Tibial nerve (tissue), 4 donors: ENCODE data around the gene SNAP47. TPM values are rescaled to one million over a fixed set of nuclear protein-coding genes. Genes with fewer than 3 reads are reported as not detected.

Source experiments
- DNase-seq, 2 donors: peaks; one replicate each; pipeline ENCODE4 v3.0.0-alpha.2; 2019; ENCODE audit warnings: low spot score in 2 of 2
- H3K27ac ChIP-seq, 4 donors: fragments of 200-600 bp; sonication (generic) in 3 of 4; one replicate each; pipeline ENCODE4 v1.5.1; 2017 to 2019; ENCODE audit warnings: mild to moderate bottlenecking in 1 of 4
- H3K27me3 ChIP-seq, 2 donors: fragments of 200-600 bp; sonication (generic) in 1 of 2; one replicate each; pipeline versions ENCODE4 v1.5.1 to v1.6.0; 2017 to 2019
- H3K36me3 ChIP-seq, 3 donors: fragments of 200-600 bp; sonication (generic); one replicate each; pipeline ENCODE4 v1.5.1; 2018 to 2019
- H3K4me1 ChIP-seq, 4 donors: fragments of 200-600 bp; sonication (generic) in 3 of 4; one replicate each; pipeline ENCODE4 v1.5.1; 2017 to 2019
- H3K4me3 ChIP-seq, 4 donors: fragments of 200-600 bp; sonication (generic) in 3 of 4; one replicate each; pipeline ENCODE4 v1.5.1; 2017 to 2019; ENCODE audit warnings: mild to moderate bottlenecking in 1 of 4, moderate library complexity in 1 of 4
- H3K9me3 ChIP-seq, 4 donors: fragments of 200-600 bp; sonication (generic) in 3 of 4; one replicate each; pipeline ENCODE4 v1.5.1; 2017 to 2019
- EP300 ChIP-seq, 2 donors: sonication (generic); formaldehyde crosslinking; IDR thresholded peaks; one replicate each; pipeline ENCODE4 v1.6.1; 2017; ENCODE audit warnings: antibody characterized with exemption in 2 of 2, mild to moderate bottlenecking in 1 of 2
- POLR2A ChIP-seq, 2 donors: fragments of 450-650 bp; IDR thresholded peaks; one replicate each; pipeline ENCODE4 v1.6.1; 2017; ENCODE audit warnings: antibody characterized with exemption in 2 of 2, mild to moderate bottlenecking in 2 of 2, moderate library complexity in 2 of 2
- WGBS, 2 donors: methylation state at CpG; one replicate each; pipeline ENCODE4 v1.1.5; 2018; 5-methylcytosine and 5-hydroxymethylcytosine counted together
- total RNA-seq, 4 donors: library from RNA; depleted of rRNA; stranded (reverse); fragments of >200 nt; gene quantifications; one replicate each; pipeline ENCODE4 v1.1.0, GENCODE V29; 2016
- TF ChIP-seq, protein P1 (sequence below), 5 experiments: fragments of 200-600 bp in 3 of 5; fragments of 450-650 bp in 2 of 5; sonication (generic) in 3 of 5; IDR thresholded peaks; one replicate each; pipeline ENCODE4 v1.5.1; 2016 to 2019; ENCODE audit warnings: antibody characterized with exemption in 5 of 5, mild to moderate bottlenecking in 3 of 5, moderate library complexity in 2 of 5

The SNAP47 gene
- total RNA-seq, 4 donors from 2014 or later, result 49.4 to 69.9 (median 62.8) TPM

DNA sequence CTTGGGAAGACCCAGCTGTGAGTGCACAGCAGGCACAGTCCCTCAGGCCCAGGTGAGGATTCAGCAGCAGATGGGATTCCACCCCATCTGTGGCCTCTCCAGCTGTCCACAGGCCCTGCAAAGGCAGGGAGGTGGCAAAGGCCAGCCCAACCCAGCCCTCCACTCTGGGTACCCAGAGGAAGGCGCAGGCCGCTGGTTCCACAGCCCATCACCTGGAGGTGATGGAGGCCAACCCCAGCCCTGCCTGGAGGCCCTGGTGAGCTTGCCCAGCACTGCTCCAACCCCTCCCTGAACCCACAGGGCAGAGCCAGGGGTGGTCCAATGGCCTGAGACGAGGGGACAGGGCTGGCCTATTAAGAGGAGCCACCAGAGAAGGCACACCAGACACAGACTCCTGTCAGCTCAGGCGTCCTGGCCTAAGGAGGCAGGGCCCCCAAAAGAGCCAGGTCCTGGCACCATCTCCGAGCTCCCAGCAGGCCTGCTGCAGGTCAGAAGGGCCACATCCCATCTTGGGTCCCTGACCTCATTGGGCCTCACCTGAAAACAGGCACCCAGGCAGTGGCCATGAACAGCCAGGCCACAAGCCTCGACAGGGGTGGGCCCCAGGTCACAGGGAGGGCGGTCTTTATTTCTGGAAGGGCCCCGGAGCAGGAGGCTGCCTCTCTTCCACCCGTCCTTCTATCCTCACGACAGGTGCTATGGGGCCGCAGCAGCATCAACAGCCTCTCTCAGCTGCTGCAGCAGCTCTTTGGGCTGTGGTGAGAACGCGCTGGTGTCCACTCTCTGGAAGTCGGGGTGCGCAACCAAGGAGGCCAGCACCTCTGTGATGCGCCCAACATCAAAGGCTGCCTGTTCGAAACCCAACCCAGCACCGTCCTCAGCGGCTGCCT, 3.3 kb upstream of the SNAP47 start:
- Histone ChIP-seq H3K9me3 (no peaks in the 10 kb centered on the region), H3K36me3 (peaks cover 0 to 33% (median 0%) of the 10 kb centered on the region in 3 donors), H3K4me3 (no peak overlapping the region), H3K4me1 (peaks cover 0 to 62% (median 34%) of the 10 kb centered on the region in 4 donors), H3K27me3 (no peaks in the 10 kb centered on the region), H3K27ac (peak overlapping the region in 1 of 4 donors; percentile 80)
- DNase-seq, result no peak
- 95 to 96% methylated on average over 15 to 19 of the region's 19 CpGs for WGBS, 2 donors
- TF ChIP-seq EP300 (IDR thresholded peaks at IDR 0.05) (no peak), POLR2A (IDR thresholded peaks at IDR 0.05) (no peak)
- TF ChIP-seq, protein P1, sequence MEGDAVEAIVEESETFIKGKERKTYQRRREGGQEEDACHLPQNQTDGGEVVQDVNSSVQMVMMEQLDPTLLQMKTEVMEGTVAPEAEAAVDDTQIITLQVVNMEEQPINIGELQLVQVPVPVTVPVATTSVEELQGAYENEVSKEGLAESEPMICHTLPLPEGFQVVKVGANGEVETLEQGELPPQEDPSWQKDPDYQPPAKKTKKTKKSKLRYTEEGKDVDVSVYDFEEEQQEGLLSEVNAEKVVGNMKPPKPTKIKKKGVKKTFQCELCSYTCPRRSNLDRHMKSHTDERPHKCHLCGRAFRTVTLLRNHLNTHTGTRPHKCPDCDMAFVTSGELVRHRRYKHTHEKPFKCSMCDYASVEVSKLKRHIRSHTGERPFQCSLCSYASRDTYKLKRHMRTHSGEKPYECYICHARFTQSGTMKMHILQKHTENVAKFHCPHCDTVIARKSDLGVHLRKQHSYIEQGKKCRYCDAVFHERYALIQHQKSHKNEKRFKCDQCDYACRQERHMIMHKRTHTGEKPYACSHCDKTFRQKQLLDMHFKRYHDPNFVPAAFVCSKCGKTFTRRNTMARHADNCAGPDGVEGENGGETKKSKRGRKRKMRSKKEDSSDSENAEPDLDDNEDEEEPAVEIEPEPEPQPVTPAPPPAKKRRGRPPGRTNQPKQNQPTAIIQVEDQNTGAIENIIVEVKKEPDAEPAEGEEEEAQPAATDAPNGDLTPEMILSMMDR (IDR thresholded peaks at IDR 0.05), result no peak

DNA sequence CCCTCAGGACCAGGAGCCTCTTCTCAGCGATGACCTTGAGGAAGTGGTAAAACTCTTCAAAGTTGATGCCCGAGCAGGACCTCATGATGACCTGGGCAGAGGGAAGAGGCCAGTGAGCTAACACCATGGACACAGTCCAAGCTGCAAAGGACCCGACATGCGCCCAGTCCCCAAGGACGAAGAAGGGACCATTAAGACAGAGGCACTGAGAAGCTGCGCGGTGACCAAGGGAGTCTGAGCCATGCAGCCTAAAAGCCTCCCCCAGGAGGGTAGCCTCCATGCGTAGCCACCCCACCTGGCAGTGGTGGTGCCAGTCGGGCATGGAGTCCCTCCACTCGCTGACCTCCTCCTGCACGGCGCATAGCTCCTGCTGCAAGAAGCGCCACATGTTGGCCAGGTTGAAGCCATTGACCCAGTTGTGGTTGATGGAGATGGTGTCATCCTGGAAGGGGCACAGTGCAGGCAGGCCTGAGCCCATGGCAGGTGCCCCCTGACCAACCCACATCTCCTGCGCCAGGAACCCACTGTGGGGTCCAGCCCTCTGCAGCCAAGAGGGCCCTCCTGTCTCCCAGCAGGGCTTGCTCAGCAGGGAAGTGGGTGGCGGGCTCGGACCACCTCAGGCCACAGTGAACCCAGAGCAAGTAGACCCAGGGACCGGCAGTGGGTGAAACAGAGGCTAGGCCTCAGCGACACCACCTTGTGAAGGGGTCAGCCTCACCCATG, 2.5 kb upstream of the SNAP47 start:
- DNase-seq, result no peak
- H3K4me3 ChIP-seq, result no peak overlapping the region
- no peaks in the 10 kb centered on the region for H3K27me3 ChIP-seq
- 88 to 91% methylated on average over 15 of the region's 18 CpGs for WGBS, 2 donors
- H3K27ac ChIP-seq, result no peak overlapping the region
- H3K4me1 ChIP-seq, result peaks cover 0 to 65% (median 32%) of the 10 kb centered on the region in 4 donors
- H3K36me3 ChIP-seq, result peaks cover 0 to 33% (median 0%) of the 10 kb centered on the region in 3 donors
- TF ChIP-seq EP300 (IDR thresholded peaks at IDR 0.05), result no peak
- H3K9me3 ChIP-seq, result no peaks in the 10 kb centered on the region

DNA sequence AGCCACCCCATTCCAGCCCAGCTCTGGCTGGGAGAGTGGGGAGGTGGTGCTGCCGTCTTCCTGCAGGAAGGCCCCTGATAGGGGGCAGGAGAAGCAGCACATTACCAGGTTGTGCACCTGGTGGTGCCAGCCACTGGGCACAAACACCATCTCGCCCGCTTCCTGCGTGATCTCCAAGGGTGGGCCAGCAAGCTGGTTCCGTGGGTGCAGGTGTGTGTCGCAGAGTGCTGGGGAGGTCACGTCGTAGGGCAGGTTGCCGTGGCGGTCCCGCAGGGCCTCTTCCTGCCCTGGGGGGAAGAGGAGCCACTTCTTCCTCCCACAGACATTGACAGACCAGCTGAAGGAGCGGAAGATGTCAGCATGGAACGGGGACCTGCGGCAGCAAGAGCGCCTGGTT, 1.9 kb upstream of the SNAP47 start:
- Histone ChIP-seq H3K4me3 (no peak overlapping the region), H3K27me3 (no peaks in the 10 kb centered on the region), H3K36me3 (peaks cover 0 to 33% (median 0%) of the 10 kb centered on the region in 3 donors), H3K27ac (no peak overlapping the region), H3K4me1 (peaks cover 0 to 59% (median 27%) of the 10 kb centered on the region in 4 donors), H3K9me3 (no peaks in the 10 kb centered on the region)
- no peak for DNase-seq
- WGBS, 2 donors, result 87 to 88% methylated on average over 15 of the region's 15 CpGs
- TF ChIP-seq POLR2A (IDR thresholded peaks at IDR 0.05) (no peak), EP300 (IDR thresholded peaks at IDR 0.05) (no peak)
- TF ChIP-seq, protein P1 (IDR thresholded peaks at IDR 0.05), result no peak

DNA sequence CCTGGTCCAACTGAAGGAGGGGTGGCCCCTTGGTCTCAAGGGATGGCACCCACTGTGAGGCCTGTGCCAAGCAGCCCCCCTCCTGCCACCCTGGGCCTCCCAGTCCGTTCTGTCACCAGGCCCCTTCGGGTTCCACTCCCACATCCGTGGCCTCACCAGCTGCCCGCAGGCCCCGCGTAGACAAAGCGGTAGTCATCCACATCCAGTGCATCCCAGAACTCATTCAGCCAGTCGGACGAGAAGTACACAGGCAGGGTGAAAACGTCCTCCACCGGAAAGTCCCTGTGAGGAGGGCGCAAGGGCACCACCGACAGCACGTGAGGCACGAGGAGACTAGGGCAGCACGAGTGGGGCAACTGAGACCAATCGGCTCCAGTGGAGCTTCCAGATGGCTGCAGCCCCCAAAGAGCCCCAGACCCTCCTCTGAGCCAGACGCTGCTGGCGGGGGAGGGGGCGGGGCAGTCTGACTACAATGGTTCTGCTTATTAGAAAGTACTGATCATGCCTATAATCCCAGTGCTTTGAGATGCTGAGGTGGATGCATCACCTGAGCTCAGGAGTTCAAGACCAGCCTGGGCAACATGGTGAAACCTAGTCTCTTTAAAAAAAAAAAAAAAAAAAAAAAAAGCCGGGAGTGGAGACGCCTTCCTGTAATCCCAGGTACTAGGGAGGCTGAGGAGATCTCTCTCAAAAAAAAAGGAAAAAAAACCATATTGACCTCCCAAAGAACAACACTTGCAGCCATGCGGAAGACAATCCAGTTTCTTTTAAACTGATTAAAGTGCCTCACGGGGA, 1.3 kb upstream of the SNAP47 start:
- H3K27ac ChIP-seq, result peak overlapping the region in 2 of 4 donors; percentile 88 to 92
- no peaks in the 10 kb centered on the region for H3K27me3 ChIP-seq
- no peak for DNase-seq
- H3K4me3 ChIP-seq, result peak overlapping the region; percentile 65 to 94 (median 78)
- H3K4me1 ChIP-seq, result peaks cover 0 to 55% (median 23%) of the 10 kb centered on the region in 4 donors
- WGBS, 2 donors, result 46 to 64% methylated on average over 19 to 22 of the region's 24 CpGs
- H3K36me3 ChIP-seq, result peaks cover 0 to 33% (median 0%) of the 10 kb centered on the region in 3 donors
- no peak for TF ChIP-seq EP300 (IDR thresholded peaks at IDR 0.05)
- no peak for TF ChIP-seq POLR2A (IDR thresholded peaks at IDR 0.05)
- TF ChIP-seq, protein P1 (IDR thresholded peaks at IDR 0.05), result no peak
- H3K9me3 ChIP-seq, result no peaks in the 10 kb centered on the region

DNA sequence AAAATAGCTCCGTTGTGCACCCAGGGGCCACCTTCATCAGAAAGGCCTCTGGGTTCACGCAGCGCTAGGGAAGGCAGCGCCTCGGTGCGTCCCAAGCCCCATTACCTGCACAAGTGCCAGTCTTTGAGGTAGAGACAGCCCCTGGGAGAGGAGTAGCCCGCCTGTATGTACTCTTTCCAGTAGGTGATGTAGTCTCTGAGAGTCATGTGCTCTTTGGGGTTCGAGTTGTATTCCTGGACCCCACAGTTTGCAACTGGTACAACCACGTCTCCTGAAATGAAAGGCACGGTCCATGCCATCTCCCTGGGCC, 734 bp upstream of the SNAP47 start:
- WGBS, 2 donors, result 1 to 5% methylated on average over 10 of the region's 10 CpGs
- Histone ChIP-seq H3K27ac (peak overlapping the region; percentile 72 to 92 (median 86)), H3K4me1 (peaks cover 0 to 53% (median 22%) of the 10 kb centered on the region in 4 donors), H3K27me3 (no peaks in the 10 kb centered on the region), H3K4me3 (peak overlapping the region; percentile 65 to 94 (median 78)), H3K9me3 (no peaks in the 10 kb centered on the region), H3K36me3 (peaks cover 0 to 33% (median 0%) of the 10 kb centered on the region in 3 donors)
- no peak for DNase-seq
- TF ChIP-seq POLR2A (IDR thresholded peaks at IDR 0.05) (no peak), EP300 (IDR thresholded peaks at IDR 0.05) (no peak)
- TF ChIP-seq, protein P1 (IDR thresholded peaks at IDR 0.05), result no peak
